Inferior parietal cortex (tissue), 1 donor: Measurements from ENCODE around the gene LHX5.

Source experiments
- DNase-seq: peaks from one replicate; pipeline ENCODE4 v3.0.0-alpha.2; 2016; ENCODE audit errors: extremely low spot score

LHX5 gene

DNA sequence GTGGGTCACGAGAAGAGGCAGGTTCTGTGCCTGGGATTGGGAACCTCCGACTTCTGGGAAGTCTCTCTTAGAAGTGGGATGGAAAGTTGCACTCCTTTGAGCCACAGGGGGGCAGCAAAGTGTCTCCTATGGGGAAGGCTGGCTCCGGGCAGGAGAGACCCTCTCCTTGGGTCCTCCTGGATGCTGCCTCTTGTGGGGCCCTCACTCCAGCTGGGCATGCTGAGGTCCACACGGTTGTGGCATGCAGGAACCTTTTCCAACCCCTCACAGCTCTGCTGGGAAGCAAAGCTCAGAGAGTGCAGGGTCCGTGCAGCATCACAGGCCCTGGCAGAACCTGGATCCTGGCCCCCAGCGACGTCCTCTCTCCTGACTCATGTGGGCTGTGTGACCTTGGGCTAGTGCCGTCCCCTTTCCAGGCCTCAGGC, 32.1 kb downstream of the LHX5 start:
- peak; percentile 64 for DNase-seq

DNA sequence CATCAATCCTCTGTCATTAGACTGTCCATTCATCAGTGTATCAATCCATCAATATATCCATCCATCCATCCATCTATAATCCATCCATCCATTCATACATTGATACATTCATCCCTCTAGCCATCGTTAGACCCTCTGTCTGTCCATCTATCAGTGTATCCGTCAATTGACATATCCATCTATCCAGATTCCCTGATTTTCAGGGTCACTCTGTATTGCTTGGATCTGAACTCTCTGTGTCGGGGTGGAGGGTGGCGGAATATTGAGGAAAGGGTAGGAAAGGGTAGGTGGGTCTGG, 32.4 kb downstream of the LHX5 start:
- DNase-seq = no peak

DNA sequence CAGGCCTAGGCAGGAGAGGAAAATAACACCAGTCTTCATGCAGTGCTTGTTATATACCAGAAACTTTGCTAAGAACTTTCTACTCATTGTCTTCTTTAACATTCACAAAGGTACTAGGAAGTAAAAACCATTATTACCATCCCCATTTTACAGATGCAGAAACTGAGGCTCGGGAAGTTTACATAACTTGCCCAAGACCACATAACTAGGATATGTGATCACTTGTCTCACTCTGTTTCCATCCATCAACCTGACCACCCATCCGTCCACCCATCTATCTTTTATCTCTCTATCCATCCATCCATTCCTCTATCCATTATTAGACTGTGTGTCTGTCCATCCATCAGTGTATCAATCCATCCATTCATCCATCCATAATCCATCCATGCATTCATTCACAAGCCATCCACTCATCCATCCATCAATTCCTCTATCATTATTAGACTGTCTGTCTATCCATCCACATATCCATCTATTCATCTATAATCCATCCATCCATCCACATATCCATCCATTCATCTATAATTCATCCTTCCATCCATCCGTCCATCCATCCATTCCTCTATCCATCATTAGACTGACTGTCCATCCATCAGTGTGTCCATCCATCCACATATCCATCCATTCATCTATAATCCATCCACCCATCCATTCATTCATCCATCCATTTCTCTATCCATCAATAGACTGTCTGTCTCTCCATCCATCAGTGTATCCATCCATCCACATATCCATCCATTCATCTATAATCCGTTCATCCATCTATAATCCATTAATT, 33.0 kb downstream of the LHX5 start:
- DNase-seq = no peak

DNA sequence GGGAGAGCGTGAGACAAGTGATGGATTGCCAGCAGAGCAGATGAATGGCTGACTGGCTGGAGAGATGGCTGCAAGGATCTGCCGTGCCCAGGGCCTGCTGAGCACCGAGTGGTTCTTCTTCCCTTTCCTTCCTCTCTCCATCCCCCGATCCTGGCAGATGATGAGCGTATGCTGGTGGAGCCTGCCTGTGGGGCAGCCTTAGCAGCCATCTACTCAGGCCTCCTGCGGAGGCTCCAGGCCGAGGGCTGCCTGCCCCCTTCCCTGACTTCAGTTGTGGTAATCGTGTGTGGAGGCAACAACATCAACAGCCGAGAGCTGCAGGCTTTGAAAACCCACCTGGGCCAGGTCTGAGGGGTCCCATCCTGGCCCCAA, 34.0 kb downstream of the LHX5 start:
- no peak for DNase-seq

DNA sequence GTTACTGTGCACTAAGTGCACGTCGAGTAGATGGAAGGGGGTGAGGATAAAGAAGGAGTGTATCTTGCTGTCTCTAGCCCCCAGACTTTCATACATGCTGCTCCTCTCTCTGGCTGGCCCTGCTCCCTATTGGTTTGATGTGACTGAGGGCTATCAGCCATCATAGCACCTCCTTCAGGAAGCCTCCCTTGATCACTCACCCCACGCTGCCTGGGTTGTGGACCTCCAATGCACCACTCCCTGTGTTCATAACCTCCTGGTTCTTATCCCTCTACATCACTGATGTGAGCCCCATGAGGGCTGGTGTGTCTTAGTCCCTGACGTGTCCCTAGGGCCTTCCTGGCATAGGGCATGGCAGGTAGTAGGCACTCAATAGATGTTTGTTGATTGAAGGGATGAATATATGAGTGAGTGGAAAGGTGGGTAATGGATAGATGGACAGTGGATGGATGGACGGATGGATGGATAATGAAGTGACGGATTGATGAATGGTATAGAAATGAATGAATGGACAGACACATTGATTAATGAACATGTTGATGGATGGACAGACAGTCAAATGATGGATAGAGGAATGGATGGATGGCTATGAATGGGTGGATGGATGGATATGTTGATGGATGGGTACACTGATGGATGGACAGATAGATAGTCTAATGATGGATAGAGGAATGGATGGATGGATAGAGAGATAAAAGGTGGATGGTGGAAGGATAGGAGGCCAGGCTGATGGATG, 34.5 kb downstream of the LHX5 start:
- DNase-seq = no peak

- DNase-seq = no peak
Observed at GRCh38 chr12:113436586-113436985, 35.1 kb downstream of the LHX5 start.

DNA sequence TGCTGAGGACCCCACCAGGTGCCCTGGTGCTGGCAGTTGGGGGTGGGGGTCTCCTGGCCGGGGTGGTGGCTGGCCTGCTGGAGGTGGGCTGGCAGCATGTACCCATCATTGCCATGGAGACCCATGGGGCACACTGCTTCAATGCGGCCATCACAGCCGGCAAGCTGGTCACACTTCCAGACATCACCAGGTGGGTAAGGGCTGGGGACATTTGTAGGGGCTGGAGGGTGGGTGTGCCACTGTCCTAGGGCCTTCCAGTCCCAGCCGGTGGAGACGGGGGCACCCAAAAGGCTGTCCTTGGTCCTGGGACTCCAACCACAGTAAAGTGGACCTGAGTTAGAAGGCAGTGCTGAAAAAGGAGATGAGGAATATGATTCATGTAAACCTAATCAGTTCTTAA, 36.3 kb downstream of the LHX5 start:
- DNase-seq = no peak

- no peak for DNase-seq
Observed at GRCh38 chr12:113432986-113433385, 38.7 kb downstream of the LHX5 start.

- DNase-seq = no peak
Observed at GRCh38 chr12:113428482-113428881, 43.2 kb downstream of the LHX5 start.

- DNase-seq = no peak
Observed at GRCh38 chr12:113427882-113428281, 43.8 kb downstream of the LHX5 start.

DNA sequence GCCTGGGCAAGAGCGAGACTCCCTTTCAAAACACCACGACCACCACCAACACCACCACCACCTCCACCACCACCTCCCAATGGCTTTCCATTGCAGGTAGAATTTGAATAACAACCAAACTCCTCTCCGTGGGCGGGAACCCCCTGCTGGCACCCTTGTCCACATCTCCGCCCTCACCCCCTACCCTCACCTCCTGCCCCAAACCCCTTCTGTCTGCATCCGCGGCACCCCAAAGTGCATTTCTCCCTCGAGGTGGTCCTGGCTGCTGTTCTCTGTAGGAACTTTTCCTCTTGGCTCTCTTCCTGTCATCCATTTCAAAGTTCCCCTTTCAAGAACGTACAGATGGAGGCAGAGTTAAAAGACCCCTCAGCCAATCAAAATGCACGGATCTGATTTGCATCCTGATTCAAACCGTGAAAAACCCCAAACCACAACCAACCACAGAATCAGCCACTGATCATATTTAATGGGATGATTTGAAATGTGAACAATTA, 45.7 kb downstream of the LHX5 start:
- DNase-seq = no peak

- peak; percentile 54 for DNase-seq
Observed at GRCh38 chr12:113424915-113425823, 46.5 kb downstream of the LHX5 start.

- DNase-seq = no peak
Observed at GRCh38 chr12:113424456-113424855, 47.2 kb downstream of the LHX5 start.

DNA sequence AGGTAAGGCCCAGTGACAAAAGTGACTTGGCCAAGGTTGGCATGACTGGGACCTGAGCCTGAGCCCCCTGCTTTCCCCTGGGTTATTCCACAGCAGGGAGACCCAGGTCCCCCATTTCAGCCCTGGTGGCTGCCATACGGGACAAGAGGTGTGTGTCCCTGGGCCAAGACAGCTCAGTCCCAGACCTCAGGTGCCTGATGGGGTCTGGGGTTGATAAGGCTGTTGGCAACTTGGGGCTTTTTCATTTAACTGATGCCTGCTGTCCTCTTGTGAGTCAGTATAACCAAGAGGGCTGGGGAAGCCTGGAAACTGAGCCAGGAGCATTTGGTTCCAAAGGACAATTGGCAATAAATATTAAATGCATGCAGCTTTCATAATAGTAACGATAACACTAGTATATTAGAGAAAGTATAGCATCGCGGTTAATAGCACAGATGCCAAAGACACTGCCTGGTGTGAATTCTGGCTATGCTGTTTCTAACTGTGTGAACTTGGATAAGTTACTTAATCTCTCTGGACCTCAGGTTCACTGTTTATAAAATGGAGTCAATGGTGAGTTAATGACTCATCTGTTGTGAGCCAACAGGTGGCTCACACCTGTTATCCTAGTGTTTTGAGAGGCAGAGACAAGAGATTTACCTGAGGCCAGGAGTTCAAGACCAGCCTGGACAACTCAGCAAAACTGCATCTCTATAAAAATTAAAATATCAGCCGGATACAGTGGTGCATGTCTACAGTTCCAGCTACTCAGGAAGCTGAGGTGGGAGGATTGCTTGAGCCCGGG, 48.6 kb downstream of the LHX5 start:
- no peak for DNase-seq

DNA sequence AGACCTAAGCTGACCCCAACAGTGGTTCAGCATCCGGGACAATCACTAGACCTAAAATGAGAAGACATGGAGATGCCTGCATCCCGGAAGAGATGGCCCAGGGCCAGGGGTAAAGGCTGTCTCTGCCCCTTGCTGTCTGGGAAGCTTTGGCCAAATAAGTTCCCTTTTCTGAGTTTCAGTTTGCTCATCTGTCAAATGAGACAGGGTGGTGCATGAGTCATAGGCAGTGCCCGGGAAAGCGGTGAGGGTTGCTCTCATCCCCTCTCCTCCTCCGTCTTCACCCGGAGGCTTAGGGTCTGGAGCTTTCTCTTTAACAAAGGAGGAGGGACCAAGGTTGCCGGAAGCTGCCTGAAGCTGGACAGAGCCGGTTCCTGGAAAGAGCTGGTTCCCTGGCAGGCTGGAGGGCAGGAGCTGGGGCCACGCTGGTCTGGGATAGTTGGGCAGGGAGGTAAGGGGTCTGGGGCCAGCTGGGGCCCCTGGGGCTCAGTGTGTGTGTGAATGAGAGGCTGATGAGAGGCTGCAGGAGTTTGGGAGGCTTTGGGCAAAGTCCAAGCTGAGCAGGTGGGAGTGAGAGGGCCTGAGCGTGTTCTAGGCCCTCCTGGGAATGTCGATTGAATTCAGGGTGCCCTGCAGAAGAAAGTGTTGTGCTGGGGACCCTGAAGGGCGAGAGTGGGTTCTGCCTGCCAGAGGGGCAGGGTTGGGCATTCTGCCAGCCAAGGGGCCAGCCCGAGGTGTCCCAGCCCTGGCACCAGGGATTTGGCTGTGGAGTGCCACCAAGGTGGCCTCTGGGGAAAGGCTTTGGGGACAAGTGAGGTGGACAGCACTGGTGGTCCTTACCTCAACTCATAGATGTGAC, 49.4 kb downstream of the LHX5 start, which contains the start of gene SDSL:
Gene SDSL, plus strand, starts transcription at position 351 of the 856 bp plus-strand sequence. CDS start 5,603 bp downstream, outside the sequence.
- DNase-seq = peak; percentile 51

DNA sequence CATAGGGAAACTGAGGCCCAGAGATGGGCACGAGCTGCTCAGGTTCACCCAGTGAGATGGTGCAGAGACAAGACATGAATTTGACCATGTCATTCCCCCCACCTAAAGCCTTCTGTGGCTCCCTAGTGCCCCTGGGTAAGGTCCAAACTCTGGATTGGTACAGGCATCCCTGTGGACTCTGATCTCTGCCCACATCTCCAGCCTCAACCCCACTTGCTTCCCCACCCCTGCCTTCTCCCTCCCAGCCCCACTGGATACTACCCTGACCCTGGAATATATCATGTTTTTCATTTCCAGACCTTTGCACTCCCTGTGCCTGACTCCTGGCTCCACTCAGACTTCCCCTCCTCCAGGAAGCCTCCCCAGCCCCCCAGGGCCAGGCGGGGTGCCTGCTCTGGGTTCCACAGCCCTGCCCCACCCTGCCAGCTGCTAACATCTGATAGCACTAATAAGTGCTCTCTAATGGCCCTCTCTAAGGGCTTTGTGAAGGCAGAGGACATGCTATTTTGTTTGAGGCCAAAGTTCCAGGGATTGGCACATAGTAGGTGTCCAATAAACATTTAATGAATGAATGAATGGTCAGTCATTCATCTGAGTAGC, 50.6 kb downstream of the LHX5 start:
- DNase-seq = no peak

- DNase-seq = no peak
Observed at GRCh38 chr12:113418213-113418879, 53.3 kb downstream of the LHX5 start.

- DNase-seq = no peak
Observed at GRCh38 chr12:113416091-113416754, 55.4 kb downstream of the LHX5 start.

DNA sequence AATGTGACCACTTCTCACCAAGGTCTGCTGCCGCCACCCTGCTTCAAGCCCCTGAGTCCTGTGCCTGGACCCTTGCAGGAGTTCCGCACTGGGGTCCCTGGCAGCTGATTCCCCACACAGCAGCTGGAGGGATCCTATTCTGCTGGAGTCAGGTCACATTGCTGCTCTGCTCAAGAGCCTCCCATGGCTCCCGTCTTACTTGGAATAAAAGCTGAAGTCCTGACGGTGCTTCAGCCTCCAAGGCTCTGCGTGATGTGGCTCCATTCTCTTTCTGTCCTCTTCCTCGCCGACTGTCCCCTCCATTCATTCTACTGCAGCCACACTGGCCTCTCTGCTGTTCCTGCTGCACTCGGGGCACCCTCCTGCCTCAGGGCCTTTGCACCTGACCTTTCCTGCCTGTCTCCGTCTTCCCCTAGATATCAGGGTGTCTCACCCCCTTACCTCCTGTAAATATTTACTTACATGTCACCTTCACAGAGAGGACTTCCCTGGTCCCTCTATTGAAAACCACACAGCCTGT, 57.1 kb downstream of the LHX5 start:
- DNase-seq = no peak
